ENCODE data around the gene TIMP3.

The TIMP3 gene

DNA sequence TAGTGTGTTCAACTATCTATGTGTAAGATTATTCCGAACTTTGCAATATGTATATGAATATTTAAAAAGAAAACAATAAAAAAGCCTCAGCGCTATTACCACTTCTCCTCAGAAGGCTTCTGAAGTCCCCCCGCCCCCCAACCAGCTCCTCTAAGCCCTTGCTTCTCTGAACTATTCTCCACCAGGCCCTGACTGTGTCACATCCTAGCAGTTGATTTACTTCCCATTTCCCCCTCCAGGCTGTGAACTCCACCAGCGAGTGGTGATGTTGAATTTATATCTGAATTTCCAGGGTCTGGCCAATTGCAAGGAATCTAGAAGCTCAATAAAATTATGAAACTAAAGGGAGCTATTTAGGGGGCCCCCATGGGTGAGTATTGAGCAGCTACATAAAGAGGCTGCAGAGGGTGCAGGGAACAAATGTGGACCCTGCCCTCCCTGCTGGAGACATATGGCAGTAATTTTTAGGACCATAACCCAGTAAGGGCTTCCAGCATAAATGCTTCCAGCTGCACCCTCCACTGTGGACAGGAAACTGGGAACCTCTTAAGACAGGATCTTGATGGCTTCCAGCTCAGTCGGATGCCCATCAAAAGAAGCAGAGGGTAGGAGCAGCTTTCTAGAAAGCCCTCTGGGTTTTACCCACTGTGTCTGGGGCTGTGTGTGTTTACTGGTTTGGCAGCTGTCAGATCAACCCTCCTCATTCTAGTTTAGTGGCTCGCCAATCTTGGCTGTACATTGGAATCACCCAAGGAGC, 81.4 kb downstream of the TIMP3 start:
- DNase-seq (ENCODE audit: low spot score), result no peak

DNA sequence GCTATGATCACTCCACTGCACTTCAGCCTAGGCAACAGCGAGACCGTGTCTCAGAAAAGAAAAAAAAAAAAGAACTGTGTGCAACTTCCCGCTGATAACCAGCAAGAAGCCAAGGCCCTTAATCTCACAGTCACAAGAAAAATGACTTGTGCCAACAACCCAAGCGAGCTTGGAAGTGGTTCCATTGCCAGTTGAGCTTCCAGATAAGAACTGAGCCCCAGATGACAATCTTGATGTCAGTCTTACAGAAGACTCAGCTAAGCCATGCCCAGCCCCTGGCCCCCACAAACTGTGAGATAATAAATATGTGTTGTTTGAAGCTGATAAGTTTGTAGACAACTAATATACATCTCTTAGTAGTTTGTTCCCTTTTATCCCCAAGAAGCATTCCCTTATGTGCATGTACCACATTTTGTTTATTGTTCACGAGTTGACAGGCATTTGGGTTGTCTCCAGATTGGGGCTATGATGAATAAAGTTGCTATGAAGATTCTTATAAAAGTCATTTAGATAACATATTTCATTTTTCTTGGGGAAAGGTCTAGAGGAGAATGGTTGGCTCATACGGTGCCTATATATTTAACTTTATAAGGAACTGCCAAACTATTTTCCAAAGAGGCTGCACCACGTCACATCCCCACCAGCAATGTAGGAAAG, 85.9 kb downstream of the TIMP3 start:
- no peak for DNase-seq (ENCODE audit: low spot score)

DNA sequence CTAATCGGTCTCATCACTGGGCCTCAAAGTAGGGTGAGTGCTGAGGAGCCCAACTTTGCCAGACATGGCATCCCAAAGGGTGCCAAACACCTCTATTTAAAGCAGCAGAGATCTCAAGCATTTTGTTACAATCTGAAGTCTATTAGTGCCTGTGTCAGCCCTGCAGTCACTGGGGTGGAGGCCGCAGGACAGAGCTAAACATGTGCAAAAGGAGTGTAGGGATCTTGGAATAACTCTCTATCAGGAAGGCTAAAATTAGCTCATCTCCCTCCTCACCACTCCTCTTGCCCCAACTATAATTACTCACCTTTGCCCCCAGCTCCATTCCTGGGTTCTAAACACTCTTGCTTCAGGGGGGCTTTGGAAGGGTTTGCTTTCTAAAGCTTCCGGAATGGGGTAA, 87.5 kb downstream of the TIMP3 start:
- DNase-seq (ENCODE audit: low spot score), result no peak

- DNase-seq (ENCODE audit: low spot score), result no peak
These were observed 95.4 kb downstream of the TIMP3 start for GRCh38 chr22:32896891-32897290.

DNA sequence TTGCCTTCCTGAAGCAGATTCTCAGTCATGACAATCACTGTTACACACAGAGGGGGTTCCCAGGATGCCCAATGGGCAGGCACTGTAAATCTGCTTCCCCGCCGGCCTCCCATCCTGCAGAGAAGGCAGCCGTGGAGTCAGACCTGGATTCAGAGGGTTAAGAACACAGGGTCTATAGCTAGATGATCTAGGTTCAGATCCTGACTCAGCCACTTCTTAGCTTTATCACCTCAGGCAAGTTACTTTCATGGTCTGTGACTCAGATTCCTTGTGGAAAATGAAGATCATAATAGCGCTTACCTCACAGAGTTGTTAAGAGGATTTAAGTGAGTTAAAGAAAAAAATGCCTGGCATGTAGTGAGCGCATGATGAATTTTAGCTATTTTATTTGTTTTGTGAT, 95.9 kb downstream of the TIMP3 start:
- DNase-seq (ENCODE audit: low spot score), result no peak

GRCh38 chr22:32900886-32901635, 99.6 kb downstream of the TIMP3 start:
- no peak for DNase-seq (ENCODE audit: low spot score)

DNA sequence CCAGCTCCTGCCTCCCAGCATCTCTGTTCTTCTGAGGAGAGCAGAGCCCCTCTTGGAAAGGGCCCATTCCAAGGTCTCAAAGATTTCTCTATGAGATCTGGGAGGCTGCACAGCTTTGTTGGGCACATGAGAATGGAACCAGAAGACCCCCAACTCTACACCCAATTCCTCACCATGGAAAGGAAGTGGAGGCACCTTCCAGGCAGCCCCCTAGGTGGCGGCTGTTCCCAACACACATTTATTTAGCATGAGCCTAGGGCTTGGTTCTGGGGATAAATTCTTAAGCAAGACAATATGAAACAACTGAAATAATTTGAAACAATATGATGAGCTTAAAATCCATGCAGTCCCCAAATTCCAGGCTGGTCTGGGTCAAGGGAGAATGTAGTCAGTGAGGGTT, 100.4 kb downstream of the TIMP3 start:
- DNase-seq (ENCODE audit: low spot score), result no peak

- DNase-seq (ENCODE audit: low spot score), result no peak
These were observed 102.0 kb downstream of the TIMP3 start for GRCh38 chr22:32903507-32903906.

GRCh38 chr22:32904044-32904443, 102.5 kb downstream of the TIMP3 start:
- no peak for DNase-seq (ENCODE audit: low spot score)

- DNase-seq (ENCODE audit: low spot score), result no peak
These were observed 103.9 kb downstream of the TIMP3 start for GRCh38 chr22:32905400-32905799.

DNA sequence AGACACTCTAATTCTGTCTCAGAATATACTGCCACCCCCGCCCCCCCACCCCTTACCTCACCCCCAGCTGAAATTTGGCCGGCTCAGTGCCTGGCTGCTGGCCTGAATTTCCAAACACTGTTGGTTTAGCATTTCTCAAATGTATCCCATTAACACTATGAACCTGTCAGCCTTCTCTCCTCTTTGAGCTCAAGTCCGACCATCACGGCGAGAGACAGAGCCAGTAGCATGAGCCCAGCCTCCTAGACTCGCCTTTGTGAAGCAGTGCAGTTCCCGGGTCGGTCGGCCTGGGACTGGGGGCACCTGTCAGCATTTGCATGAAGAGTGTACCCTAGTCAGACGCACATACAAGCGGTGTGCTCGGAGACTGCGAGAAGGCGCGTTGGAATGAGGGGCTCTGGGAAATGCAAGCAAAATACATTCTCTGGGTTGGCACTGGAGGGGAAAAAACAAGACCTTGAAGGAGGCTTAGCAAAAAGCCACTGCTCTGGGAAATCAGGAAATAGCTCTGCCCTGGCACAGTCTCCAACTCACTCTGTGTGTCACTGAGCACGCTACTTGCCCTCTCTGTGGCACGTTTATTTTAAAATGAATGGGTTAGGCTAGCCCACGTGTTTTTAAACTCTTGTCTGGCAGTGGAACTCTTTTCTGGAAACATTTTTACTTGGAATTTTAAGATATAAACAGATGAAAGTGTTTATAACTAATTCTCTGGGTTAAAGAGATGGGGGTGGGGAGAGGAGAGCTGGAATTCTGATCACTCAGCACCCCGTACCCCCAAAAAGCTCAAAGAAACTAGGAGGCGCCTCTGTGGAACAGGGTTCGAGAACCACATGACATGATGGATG, 108.3 kb downstream of the TIMP3 start:
- no peak for DNase-seq (ENCODE audit: low spot score)

DNA sequence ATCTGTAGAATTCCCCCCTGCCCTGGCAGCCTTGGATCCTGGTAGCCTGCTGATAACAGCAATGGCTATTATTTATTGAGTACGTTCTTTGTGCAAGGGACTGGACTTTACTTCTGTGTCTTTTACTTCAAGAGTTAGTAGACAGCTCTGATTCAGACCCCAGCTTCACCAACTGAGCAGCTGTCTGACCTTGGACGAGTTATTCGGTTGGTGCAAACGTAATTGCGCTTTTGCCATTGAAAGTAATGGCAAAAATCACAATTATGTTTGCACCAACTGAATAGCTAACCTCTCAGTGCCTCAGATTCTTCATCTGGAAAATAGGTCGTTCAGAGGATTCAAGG, 108.9 kb downstream of the TIMP3 start:
- DNase-seq (ENCODE audit: low spot score), result no peak

- DNase-seq (ENCODE audit: low spot score), result no peak
These were observed 110.0 kb downstream of the TIMP3 start for GRCh38 chr22:32911503-32911902.

Measured in CD4-positive, alpha-beta T cell treated with Interleukin-2 at 100 ng/mL for 4 hours (primary cell).